Upper lobe of left lung (tissue), 6 donors: ENCODE data around the gene KLF7. TPM values are rescaled to one million over a fixed set of nuclear protein-coding genes. Genes with fewer than 3 reads are reported as not detected.

Source experiments
- ATAC-seq, 2 donors: fragments of 200-7000 bp; cut with Tn5 transposase; one replicate each; pipeline ENCODE4 v1.9.1; 2022; ENCODE audit warnings: mild to moderate bottlenecking in 2 of 2, moderate library complexity in 2 of 2; ENCODE audit not compliant: low FRiP score in 2 of 2
- DNase-seq, 2 donors: peaks; one replicate each; pipeline ENCODE4 v3.0.0-alpha.2; 2019 to 2020
- H3K27ac ChIP-seq, 4 donors: fragments of 200-600 bp; sonication (generic); one replicate each; pipeline ENCODE4 v1.5.1; 2016 to 2019
- H3K27me3 ChIP-seq, 4 donors: fragments of 200-600 bp; sonication (generic); one replicate each; pipeline ENCODE4 v1.5.1; 2017 to 2019
- H3K36me3 ChIP-seq, 4 donors: fragments of 200-600 bp; sonication (generic); one replicate each; pipeline ENCODE4 v1.5.1; 2016 to 2019
- H3K4me1 ChIP-seq, 4 donors: fragments of 200-600 bp; sonication (generic); one replicate each; pipeline ENCODE4 v1.5.1; 2018 to 2019
- H3K4me3 ChIP-seq, 4 donors: fragments of 200-600 bp; sonication (generic); one replicate each; pipeline ENCODE4 v1.5.1; 2017 to 2019; ENCODE audit warnings: mild to moderate bottlenecking in 2 of 4, moderate library complexity in 1 of 4
- H3K9me3 ChIP-seq, 4 donors: fragments of 200-600 bp; sonication (generic); one replicate each; pipeline ENCODE4 v1.5.1; 2018 to 2019
- CTCF ChIP-seq, 6 experiments: fragments of 450-650 bp in 4 of 6; fragments of 200-600 bp in 2 of 6; sonication (generic) in 2 of 6; IDR thresholded peaks; one replicate each; pipeline ENCODE4 v1.5.1; 2016 to 2019; ENCODE audit warnings: antibody characterized with exemption in 6 of 6
- EP300 ChIP-seq, 4 donors: sonication (generic); formaldehyde crosslinking; IDR thresholded peaks; one replicate each; pipeline ENCODE4 v1.5.1; 2017; ENCODE audit warnings: antibody characterized with exemption in 4 of 4, control low read depth in 2 of 4
- POLR2A ChIP-seq, 4 donors: fragments of 450-650 bp; IDR thresholded peaks; one replicate each; pipeline ENCODE4 v1.5.1; 2016 to 2017; ENCODE audit warnings: antibody characterized with exemption in 4 of 4, mild to moderate bottlenecking in 2 of 4
- POLR2AphosphoS5 ChIP-seq, 2 donors: sonication (generic); formaldehyde crosslinking; IDR thresholded peaks; one replicate each; pipeline ENCODE4 v1.5.1; 2017; ENCODE audit warnings: antibody characterized with exemption in 2 of 2
- WGBS, 2 donors: methylation state at CpG; one replicate each; pipeline ENCODE4 v1.1.5; 2017 to 2018; 5-methylcytosine and 5-hydroxymethylcytosine counted together
- small RNA-seq, 4 donors: library from RNA; depleted of rRNA; stranded (forward); fragments of <200 nt; gene quantifications; one replicate each; pipeline ENCODE3, GENCODE V24; 2016
- total RNA-seq, 6 donors: library from RNA; depleted of rRNA in 4 of 6; stranded (reverse); fragments of >200 nt in 4 of 6; gene quantifications; one replicate each; pipeline versions ENCODE4 v1.1.0 to v1.2.1, GENCODE V29; 2016 to 2021
- donor health status: DM: no; HTN: no; CAD: no; lungs with moderate emphysema.
- donor health status: DM: no; HTN: yes; CAD: no; lungs with severe emphysema.

Gene KLF7
- total RNA-seq, 6 donors from 2014 or later = 15.4 to 50.5 (median 22.4) TPM

GRCh38 chr2:207032490-207032889 lies 133.3 kb downstream of the KLF7 start:
- H3K9me3 ChIP-seq = no peaks in the 10 kb centered on the region
- ATAC-seq (no peak), DNase-seq (no peak)
- no peaks in the 10 kb centered on the region for H3K27me3 ChIP-seq
- H3K27ac ChIP-seq = no peak overlapping the region
- H3K4me1 ChIP-seq = no peaks in the 10 kb centered on the region
- no peak for TF ChIP-seq POLR2A (IDR thresholded peaks at IDR 0.05)
- no peak for TF ChIP-seq POLR2AphosphoS5 (IDR thresholded peaks at IDR 0.05)
- no peak for TF ChIP-seq CTCF (IDR thresholded peaks at IDR 0.05)
- TF ChIP-seq EP300 (IDR thresholded peaks at IDR 0.05) = no peak
- H3K36me3 ChIP-seq = no peaks in the 10 kb centered on the region
- WGBS, 2 donors = 83 to 93% methylated on average over 2 of the region's 2 CpGs
- H3K4me3 ChIP-seq = no peak overlapping the region

Small RNA genes within 50 kb of the gene (small RNA-seq; reads per million reads assigned to genes)
- 0.49 to 1.2 (median 0.90) reads per million in 4 donors for gene MIR2355
- 0 to 0.86 (median 0.07) reads per million in 4 donors for gene MIR7845

Other genes with a start within 250 kb of the KLF7 start
- gene CPO, start 226.4 kb downstream of the KLF7 start, total RNA-seq = not detected